Glomerular visceral epithelial cell (primary cell): ENCODE measurements around the gene IL1RAPL2.
"Not testable (repeated sequence)": the region's sequence is repeated elsewhere in the genome, so short reads cannot be mapped to it uniquely, and the experiment has no call there.

Source experiments
- DNase-seq: peaks from one replicate; pipeline ENCODE4 v3.0.0-alpha.2; 2016; ENCODE audit errors: extremely low spot score

Gene IL1RAPL2

DNA sequence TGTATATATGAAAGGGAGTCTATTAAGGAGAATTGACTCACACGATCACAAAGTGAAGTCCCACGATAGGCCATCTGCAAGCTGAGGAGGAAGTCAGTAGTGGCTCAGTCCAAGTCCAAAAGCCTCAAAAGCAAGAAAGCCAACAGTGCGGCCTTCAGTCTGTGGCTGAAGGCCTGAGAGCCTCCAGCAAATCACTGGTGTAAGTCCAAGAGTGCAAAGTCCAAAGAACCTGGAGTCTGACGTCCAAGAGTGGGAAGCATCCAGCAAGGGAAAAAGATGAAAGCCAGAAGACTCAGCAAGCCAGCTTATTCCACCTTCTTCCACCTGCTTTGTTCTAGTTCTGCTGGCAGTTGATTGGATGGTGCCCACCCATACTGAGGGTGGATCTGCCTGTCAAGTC, 104.1 kb downstream of the IL1RAPL2 start:
- no peak for DNase-seq

DNA sequence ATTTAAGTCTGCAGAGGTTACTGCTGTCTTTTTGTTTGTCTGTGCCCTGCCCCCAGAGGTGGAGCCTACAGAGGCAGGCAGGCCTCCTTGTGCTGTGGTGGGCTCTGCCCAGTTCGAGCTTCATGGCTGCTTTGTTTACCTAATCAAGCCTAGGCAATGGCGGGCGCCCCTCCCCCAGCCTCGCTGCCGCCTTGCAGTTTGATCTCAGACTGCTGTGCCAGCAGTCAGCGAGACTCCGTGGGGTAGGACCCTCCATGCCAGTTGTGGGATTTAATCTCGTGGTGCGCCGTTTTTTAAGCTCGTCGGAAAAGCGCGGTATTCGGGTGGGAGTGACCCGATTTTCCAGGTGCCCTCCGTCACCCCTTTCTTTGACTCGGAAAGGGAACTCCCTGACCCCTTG, 111.5 kb downstream of the IL1RAPL2 start:
- DNase-seq = not testable (repeated sequence)

DNA sequence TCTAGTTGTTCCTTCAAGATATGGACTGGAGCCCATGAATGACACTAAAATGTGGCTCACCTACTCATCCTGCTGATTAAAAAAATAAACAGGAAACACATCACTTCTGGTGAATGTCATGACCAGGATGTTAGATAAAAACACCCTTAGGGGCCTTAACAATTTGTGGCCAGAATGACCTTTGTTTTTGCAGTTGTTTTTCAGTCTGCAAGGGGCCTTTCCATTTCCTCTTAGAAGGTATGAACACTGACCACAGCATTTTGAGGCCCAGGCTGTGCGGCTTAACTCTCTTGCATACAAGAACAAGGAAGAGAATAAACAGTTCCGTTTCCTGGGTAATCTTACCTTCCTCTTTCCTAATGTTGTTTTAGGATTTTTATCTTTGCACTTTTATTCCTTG, 113.2 kb downstream of the IL1RAPL2 start:
- no peak for DNase-seq

DNA sequence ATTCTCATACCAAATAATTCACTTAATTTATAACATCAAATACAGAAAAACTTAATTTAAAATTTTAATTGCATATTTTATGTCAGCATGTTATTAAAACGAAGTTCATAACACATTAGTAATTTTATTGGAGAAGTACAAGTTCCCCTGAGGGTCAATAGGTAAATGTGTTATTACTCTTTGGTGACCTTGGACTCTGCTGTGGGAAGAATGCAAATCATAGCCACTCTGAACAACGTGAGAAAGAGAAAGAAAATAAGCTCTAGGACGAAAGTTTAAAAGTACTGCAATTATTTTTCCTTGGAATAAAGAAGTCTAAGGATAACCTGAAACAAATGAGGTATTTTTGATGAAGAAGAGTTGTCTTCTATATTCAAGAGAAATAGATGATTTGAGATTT, 115.2 kb downstream of the IL1RAPL2 start:
- DNase-seq = no peak

DNA sequence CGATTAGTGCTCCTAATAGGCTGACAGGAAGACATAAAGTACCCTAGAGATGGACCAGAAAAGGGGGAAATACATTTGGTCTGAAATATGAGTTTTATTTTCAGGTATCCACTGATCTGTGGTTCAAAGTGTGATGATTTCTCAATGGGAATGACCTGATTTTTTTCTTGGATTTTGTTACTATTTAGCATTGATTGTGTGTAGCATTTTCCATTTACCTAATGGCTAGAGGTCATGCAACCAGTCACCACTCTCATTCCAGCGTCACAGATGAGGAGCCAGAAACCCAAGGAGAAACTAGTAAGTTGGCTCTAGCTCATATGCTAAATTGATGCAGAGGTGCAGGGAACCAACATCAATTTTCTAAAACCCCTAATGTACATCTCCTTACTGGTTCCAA, 118.1 kb downstream of the IL1RAPL2 start:
- DNase-seq = no peak

DNA sequence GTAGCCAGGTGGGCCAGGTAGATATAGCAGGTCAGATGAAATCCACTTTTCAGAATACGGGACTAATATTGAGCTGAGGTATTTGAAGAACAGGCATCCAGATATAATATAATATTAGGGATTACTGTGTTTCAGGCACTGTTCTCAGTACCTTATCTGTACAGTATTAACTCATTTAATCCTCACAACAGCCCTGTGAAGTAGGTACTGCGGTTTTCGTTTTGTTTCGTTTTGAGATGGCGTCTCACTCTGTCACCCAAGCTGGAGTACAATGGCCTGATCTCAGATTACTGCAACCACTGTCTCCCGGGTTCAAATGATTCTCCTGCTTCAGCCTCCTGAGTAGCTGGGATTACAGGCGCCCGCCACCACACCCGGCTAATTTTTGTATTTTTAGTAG, 129.6 kb downstream of the IL1RAPL2 start:
- DNase-seq = no peak

DNA sequence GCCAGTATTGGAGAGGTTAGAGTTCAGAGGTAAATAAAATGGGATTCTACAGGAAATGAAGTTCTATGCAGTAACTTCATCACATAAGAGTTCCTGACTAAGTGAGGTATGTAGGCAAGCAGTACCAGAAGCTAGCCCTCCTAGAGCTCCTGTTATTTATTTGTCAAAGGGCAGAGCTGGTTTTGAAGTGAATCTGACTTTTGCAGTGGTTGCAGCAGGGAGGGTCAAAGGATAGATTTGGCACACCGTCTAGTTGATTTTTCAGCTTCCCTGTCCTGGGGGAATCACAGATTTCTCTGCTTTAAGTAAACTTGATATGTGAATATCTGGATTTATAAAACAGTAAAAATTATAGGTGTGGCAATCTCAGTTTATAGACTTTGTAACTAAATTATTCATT, 130.7 kb downstream of the IL1RAPL2 start:
- DNase-seq = no peak

DNA sequence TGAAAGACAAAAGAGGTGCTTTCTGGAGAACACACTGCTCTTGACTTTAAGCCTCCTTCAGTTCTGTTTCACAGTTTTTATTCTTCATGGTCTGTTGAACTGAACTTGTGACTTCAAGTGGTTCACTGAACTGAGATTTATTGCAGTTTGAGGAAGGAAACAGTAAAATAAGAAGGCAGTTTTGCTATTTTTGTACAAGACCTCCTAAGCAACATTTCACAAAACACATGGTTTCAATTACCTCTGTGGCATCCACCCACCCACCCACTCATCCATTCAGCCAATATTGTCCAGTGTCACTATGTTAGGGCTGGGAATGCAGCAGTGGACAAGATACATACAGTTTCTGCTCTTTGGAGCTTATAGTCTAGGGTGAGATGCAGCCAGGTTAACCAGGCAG, 131.3 kb downstream of the IL1RAPL2 start:
- no peak for DNase-seq

DNA sequence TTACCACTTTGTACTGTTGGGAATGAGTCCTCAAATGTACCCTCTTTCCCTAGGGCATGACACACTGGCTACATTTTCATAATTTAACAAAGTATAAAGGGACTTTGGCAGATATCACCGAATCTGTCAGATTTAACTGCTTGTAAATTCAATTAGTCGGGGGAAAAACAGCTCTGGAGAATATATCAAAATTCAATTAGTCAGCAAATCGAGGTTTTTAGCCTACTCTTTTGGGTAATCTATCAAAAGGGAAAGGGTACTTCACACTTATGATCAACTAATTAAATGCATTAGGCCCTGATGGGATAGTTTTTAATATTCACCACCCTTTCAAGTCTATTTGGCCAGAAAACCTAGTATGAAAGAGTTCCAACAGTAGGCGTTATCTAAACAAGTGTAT, 141.0 kb downstream of the IL1RAPL2 start:
- no peak for DNase-seq

DNA sequence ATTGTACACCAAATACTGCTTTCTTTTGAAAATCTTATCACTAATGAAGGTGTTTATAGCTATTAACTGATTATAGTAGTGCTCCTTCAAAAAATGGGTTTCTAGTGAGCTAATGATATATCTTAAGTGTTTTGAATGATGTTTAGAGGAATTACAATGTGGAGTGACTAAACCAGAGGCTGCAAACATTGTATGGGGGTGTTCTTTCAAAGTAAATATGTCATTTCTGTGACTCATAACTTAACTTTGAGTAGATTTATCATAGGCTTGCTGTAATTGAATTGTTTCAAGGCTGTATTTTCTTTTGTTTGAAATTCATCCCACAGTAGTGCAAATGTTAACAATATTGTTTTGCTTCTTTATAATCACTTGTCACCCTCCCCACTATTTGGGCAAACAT, 141.6 kb downstream of the IL1RAPL2 start:
- DNase-seq = no peak

DNA sequence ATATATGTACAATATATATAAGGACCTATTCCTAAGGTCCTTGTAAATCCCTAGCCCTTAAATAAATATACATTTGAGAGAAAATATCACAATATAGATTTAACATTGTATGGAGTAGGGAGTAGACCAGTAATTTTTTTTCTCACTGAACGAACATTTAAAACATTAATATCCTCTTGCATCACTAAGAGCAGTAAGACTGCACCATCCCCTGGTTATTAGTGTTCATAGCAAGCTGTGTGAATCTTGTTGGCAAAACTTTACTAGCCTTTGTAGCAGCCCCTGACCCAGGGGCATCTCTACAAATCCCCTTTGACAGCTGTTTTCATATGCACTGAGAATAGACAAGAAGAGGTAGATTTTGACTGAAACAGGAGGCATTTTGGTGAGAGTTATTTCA, 146.5 kb downstream of the IL1RAPL2 start:
- DNase-seq = no peak

DNA sequence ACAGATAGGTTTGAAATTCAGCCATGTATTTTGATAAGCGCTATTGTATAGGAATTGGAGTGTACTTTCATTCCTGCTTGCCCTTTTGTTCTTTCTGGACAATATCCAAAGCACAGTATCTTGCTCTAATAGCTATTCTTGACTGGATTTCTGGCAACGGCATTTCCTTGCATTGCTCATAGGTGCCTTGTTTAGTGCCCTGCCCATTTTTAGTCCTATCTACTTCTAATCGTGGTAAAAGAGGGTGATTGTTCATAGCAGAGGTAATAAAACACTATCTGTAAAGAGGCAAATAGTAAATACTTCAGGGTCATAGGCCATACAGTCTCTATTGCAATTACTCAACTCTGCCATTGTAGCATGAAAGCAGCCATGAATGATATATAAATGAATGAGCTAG, 155.9 kb downstream of the IL1RAPL2 start:
- no peak for DNase-seq

DNA sequence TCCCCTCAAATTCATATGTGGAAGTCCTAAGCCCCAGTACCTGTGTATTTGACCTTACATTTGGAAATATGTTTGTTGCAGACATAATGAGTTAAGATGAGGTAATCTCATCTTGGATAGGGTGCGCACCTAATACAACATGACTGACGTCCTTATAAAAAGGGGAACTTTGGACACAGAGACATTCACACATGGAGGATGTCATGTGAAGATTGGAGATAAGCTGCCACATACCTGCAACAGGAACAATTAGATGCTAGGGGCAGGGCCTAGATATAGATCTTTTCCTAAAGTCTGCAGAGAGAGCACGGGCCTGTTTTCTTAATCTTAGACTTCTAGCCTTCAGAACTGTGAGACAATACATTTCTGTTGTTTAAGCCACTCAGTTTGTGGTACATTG, 162.5 kb downstream of the IL1RAPL2 start:
- DNase-seq = no peak

DNA sequence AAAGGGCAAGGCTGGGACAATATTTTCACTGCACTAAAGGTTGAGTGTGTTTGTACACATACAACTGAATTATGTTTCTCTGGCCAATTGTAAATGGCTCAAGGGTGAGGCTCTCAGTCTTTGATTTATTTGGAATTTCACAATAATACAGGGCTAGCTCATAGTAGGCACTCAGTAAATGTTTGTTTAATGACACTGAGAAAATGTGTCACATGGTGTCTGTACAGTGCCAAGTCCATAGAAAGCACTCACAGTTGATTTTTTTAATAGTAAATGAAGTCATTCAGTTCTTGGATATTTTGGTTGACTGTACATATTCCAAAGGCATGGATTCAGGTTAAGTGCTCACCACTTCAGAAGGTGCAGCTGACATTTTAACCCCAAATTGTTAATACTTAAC, 176.4 kb downstream of the IL1RAPL2 start:
- no peak for DNase-seq

DNA sequence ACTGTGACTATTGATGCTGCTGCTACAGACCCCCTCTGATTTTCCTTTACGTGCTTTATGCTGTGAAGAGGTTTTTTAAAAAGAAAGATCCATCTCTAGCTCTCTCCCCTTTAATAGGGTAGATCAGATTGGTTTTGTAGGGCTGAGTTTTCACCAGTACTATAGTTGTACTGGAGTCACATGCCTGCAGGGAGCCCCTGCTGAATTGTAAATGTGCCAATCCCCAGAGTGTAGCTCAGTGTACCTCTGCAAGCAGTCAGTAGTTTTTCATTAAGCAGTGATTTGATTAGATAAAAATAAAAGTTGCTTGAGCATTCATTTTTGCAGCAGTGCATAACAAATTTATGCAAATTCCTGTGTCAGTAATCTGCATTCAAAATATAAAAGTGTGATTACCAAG, 179.2 kb downstream of the IL1RAPL2 start:
- DNase-seq = no peak

DNA sequence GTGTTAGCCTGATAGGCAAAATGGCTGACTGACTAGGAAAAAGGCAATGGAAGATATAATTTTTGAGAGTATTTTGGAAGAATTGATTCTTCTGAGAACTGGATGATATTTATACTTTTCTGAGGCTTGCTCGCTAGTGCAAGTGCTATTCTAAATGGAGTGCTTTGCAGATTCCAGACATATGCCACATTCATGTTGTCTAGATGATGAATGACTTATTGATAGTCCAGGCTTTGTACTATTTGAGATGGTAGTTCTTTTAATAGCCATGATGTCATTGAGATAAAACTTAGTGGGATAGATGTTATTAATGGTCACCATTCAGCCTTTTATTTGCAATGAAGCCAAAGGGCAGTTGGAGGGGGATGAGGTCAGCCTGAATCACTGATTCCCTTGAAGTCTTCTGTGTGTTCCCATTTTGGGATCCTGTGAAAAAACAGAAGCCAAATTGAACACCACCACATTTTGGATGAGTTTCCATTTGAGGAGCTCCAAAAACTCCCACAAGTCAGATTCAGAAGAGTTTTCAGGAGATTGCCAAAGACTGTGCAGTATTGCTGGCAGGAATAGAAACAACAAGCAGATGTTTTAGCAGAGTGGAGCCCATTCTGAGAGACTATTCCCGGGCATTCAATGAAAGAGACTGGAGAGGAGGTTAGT, 184.1 kb downstream of the IL1RAPL2 start:
- no peak for DNase-seq

DNA sequence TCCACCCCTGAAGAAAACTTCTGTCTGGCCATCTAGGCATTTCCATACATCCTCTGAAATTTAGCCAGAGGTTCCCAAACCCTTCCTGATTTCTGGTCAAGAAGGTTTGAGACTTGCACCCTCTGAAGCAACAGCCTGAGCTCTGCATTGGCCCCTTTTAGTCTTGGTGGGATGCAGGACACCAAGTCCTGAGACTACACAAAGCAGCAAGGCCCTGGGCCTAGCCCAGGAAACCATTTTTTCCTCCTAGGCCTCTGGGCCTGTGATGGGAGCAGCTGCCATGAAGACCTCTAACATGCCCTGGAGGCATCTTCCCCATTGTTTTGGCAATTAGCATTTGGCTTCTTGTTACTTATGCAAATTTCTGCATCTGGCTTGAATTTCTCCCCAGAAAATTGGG, 196.6 kb downstream of the IL1RAPL2 start:
- no peak for DNase-seq

DNA sequence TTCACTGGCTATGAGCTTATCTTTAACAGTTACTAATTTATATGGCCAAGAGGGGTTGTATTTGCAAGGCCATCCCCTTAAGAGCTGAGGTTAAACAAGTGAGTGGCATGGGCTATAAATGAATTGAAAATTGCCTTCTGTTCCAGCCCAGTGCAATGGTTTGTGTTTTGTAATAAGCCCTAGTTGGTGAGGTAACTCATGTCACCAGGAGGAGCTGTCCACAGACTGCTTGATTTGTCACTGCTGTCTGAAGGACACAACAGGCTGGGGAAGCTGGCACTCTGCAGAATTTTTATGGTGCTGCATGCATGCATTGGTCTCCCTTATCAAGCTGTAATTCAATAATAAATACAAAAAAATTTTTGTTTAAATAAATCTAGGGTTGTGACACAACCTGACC, 223.8 kb downstream of the IL1RAPL2 start:
- no peak for DNase-seq

DNA sequence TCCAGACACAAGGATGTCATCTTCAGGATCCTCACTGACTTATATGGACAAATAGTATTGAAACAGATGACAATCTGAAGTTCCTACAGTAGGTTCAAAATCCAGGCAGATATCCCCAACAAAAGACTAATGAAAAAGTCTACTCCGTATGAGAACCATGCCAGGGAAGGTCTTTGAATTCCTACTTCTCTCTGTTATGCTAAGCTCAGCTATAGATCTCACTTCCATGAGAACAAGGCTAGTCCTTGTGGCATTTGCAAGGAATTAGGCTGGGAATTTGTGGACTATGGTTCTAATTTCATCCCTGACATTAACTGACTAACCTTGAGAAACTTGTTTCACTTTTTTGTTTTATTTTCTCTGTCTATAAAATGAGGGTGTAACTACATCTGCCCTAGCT, 229.8 kb downstream of the IL1RAPL2 start:
- DNase-seq = no peak

DNA sequence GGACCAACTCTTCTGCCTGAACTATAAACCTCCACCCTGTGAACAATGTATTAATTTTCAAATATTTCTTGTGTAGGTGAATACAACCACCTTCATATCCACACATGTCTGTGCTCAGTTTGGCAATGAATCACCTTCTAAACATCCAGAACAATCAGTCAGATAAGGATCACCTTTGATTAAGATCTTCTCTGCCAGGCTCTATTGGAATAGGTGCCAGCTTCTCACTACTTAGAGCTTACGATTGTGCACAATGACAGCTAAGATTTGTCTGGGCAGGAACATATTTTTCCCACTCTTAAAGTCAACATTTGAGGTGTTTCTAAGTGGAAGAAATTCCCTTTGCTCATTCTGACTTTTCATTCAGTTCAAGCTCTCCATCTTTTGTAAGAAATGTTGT, 237.2 kb downstream of the IL1RAPL2 start:
- DNase-seq = no peak

DNA sequence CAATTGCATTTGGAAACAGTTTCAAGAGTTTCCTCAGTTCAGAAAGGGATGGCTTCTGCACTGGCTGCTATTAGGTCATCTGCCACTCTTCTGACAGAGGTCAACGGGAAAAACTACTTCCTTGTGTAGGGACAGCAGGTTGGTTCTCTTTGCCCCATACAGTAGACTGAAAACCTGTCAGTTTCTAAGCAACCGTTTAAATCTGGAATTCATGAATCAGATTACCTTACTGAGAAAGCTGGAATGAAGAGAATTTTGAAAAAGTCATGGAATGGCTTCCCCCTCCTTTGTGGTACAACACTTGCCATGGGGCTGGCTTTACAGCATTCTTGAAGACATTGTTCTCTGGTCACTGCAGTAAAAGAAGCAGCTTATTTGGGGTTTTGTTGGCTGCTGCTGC, 240.3 kb downstream of the IL1RAPL2 start:
- no peak for DNase-seq

DNA sequence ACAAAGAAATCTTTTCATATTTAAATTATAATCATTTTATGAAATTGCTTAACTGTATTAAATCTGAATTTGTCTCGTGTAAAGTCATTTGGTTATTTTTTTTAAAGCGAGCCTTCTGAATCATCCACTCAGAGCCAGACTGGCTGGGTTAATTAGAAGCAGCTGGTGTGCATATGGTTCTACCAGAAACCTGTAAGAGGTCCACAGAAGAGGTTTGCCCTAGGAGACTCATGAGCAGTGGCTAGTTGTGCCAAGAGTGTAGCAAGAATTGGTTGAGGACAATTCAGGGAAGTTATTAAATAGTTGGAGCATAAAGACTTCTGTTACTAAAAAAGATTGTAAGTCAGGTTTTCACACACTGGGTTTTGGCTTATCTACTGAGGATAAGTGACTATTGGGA, 267.4 kb downstream of the IL1RAPL2 start:
- no peak for DNase-seq

DNA sequence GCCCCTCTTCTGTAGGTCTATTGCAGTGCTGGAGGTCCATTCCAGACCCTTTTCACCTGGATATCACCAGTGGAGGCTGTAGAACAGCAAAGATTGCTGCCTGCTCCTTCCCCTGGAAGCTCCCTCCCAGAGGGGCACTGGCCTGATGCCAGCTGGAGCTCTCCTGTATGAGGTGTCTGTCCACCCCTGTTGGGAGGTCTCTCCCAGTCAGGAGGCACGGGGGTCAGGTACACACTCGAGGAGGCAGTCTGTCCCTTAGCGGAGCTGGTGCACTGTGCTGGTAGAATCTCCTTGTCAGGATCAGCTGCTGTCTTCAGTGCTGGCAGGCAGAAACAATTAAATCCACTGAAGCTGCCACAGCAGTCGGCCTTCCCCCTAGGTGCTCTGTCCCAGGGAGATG, 276.6 kb downstream of the IL1RAPL2 start:
- no peak for DNase-seq

DNA sequence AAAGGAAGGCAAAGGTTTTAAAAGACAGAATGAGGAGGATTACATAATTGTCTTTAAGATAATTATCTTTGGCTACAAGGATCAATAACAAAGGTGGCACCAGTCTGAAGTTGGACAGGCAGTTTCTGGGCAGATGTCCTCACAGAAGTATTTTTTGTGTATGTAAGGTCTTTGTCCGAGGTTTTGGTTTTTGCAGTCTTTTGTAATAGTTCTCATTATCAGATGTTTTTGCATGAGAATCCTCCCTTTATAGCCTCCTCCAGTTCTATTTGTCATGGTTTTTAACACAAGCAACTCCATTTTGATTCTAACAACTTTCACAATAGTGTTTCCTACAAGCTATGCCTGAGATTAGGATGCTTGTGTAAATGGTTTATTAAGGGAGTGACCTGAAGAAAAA, 286.2 kb downstream of the IL1RAPL2 start:
- DNase-seq = no peak

DNA sequence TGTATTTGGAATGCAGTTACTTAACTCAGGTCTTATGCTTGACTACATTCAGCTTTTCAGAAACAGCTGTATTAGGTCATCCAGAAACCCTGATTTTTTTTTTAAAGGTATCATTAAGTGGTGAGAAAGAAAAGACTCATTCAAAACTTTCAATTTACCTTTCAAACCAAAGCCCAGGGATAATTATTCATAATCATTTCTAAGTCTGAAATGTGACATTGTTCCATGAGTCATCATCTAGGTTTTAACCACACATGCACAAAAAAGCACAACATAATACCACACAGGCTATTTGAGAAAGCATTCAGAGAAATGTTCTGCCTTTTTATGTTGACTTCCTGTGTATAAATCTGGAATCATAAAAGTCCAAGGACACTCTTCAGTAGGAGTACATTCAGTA, 288.2 kb downstream of the IL1RAPL2 start:
- DNase-seq = peak; percentile 17
